ENCODE data around the gene PARVA. TPM values are rescaled to one million over a fixed set of nuclear protein-coding genes. Genes with fewer than 3 reads are reported as not detected.

PARVA gene
- total RNA-seq, 2 experiments from 2014 or later: 0.08 to 0.98 TPM

DNA sequence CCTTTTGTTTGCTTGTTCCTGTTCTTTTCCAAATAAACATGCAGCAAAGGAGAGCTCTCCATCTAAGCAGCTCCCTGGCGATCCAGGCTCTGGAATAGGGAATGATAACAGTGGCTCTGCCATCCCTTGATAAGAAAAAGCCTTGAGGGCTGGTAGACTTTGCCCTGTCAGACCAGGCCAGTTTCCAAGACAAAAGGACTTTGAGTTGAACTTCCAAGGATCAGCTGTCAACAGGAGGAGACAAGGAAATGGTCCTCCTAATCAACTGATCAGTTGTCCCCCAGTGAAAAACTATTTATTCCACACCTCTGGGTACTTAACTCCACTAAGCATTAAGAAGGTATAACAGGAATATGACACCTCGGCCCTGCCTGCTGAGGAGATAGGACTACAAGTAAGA lies 127.8 kb downstream of the PARVA start:
- no peaks in the 10 kb centered on the region for H3K36me3 ChIP-seq (ENCODE audit: insufficient read depth, low read length)
- no peaks in the 10 kb centered on the region for H3K4me1 ChIP-seq (ENCODE audit: insufficient read depth, low read length)
- DNase-seq (no peak), ATAC-seq (ENCODE audit: poor library complexity) (no peak)
- no peaks in the 10 kb centered on the region for H3K27me3 Mint-ChIP-seq
- no peak overlapping the region for H3K27ac ChIP-seq (ENCODE audit: low read depth in 1 of 2, low read length in 2 of 2)
- H3K4me1 Mint-ChIP-seq (ENCODE audit: low read depth): no peaks in the 10 kb centered on the region
- POLR2A ChIA-PET: no interaction called here
- H3K27ac Mint-ChIP-seq: no peak overlapping the region
- TF ChIP-seq, protein P1, sequence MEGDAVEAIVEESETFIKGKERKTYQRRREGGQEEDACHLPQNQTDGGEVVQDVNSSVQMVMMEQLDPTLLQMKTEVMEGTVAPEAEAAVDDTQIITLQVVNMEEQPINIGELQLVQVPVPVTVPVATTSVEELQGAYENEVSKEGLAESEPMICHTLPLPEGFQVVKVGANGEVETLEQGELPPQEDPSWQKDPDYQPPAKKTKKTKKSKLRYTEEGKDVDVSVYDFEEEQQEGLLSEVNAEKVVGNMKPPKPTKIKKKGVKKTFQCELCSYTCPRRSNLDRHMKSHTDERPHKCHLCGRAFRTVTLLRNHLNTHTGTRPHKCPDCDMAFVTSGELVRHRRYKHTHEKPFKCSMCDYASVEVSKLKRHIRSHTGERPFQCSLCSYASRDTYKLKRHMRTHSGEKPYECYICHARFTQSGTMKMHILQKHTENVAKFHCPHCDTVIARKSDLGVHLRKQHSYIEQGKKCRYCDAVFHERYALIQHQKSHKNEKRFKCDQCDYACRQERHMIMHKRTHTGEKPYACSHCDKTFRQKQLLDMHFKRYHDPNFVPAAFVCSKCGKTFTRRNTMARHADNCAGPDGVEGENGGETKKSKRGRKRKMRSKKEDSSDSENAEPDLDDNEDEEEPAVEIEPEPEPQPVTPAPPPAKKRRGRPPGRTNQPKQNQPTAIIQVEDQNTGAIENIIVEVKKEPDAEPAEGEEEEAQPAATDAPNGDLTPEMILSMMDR (IDR thresholded peaks at IDR 0.05): no peak
- no peaks in the 10 kb centered on the region for H3K9me3 ChIP-seq (ENCODE audit: control insufficient read depth in 1 of 2, insufficient read depth in 1 of 2, low read length in 2 of 2)
- no peak overlapping the region for H3K4me3 ChIP-seq (ENCODE audit: low read length)
- H3K4me3 Mint-ChIP-seq: no peak overlapping the region
- no peaks in the 10 kb centered on the region for H3K36me3 Mint-ChIP-seq (ENCODE audit: low read depth)
- CTCF ChIA-PET: no interaction called here
- no peaks in the 10 kb centered on the region for H3K27me3 ChIP-seq (ENCODE audit: control insufficient read depth in 1 of 2, insufficient read depth in 2 of 2, low read length in 2 of 2)
- H3K9me3 Mint-ChIP-seq: no peaks in the 10 kb centered on the region
- intact Hi-C loops (cut with DNase I, micrococcal nuclease): no loop called here

DNA sequence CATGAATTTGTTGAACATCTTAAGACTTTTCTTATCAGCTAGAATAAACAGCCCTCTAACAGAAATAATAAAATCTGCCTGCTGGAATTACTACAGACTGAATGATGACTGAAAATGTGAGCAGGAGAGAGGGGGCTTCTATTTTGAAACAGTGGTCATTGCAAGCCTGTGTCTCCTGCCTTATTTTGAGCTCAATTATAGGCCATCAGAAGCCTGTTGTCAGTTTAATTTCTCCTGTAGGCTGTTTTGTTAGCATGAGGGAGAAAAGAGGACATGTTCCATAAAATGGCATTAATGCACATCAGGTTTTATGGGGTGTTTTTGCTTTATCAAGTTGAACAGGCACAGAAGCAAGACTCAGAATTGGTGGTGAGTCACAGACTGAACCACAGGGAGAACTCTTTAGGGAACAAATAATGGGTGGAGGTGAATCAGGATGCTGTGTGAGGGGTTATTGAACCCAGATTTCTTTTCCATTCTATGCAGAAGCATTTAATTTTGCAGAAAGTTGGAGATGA lies 129.1 kb downstream of the PARVA start:
- Histone ChIP-seq H3K27me3 (ENCODE audit: control insufficient read depth in 1 of 2, insufficient read depth in 2 of 2, low read length in 2 of 2) (no peaks in the 10 kb centered on the region), H3K9me3 (ENCODE audit: control insufficient read depth in 1 of 2, insufficient read depth in 1 of 2, low read length in 2 of 2) (no peaks in the 10 kb centered on the region), H3K36me3 (ENCODE audit: insufficient read depth, low read length) (no peaks in the 10 kb centered on the region), H3K4me1 (ENCODE audit: insufficient read depth, low read length) (no peaks in the 10 kb centered on the region), H3K4me3 (ENCODE audit: low read length) (no peak overlapping the region), H3K27ac (ENCODE audit: low read depth in 1 of 2, low read length in 2 of 2) (no peak overlapping the region)
- ChIA-PET CTCF (no interaction called here), POLR2A (no interaction called here)
- H3K4me1 Mint-ChIP-seq (ENCODE audit: low read depth): no peaks in the 10 kb centered on the region
- H3K27ac Mint-ChIP-seq: no peak overlapping the region
- no peaks in the 10 kb centered on the region for H3K9me3 Mint-ChIP-seq
- no peaks in the 10 kb centered on the region for H3K27me3 Mint-ChIP-seq
- ATAC-seq (ENCODE audit: poor library complexity) (no peak), DNase-seq (no peak)
- intact Hi-C loops (cut with DNase I, micrococcal nuclease): no loop called here
- TF ChIP-seq, protein P1 (IDR thresholded peaks at IDR 0.05): no peak
- no peak overlapping the region for H3K4me3 Mint-ChIP-seq
- no peaks in the 10 kb centered on the region for H3K36me3 Mint-ChIP-seq (ENCODE audit: low read depth)

DNA sequence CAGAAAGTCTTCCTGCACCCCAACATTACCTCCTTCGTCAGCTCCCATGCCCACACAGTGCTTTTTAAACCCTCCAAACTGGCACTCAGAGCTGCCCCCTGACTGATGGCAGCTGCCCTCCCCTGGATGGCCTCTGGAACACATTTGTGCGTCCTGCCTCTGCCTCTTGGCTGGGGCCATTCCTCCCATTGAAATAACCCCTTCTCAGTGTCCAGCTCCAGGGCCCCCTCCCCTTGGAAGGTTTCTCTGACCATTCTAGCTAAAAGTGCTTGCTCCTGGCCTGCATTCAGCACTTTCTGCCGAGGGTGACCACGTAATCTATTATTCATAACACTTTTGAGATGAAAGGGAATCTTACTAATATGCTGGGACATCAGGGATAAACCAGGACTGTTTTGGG lies 130.0 kb downstream of the PARVA start:
- no peak overlapping the region for H3K27ac Mint-ChIP-seq
- H3K9me3 Mint-ChIP-seq: no peaks in the 10 kb centered on the region
- H3K9me3 ChIP-seq (ENCODE audit: control insufficient read depth in 1 of 2, insufficient read depth in 1 of 2, low read length in 2 of 2): no peaks in the 10 kb centered on the region
- H3K27me3 ChIP-seq (ENCODE audit: control insufficient read depth in 1 of 2, insufficient read depth in 2 of 2, low read length in 2 of 2): no peaks in the 10 kb centered on the region
- H3K27ac ChIP-seq (ENCODE audit: low read depth in 1 of 2, low read length in 2 of 2): no peak overlapping the region
- POLR2A ChIA-PET: no interaction called here
- CTCF ChIA-PET: no interaction called here
- no peaks in the 10 kb centered on the region for H3K4me1 Mint-ChIP-seq (ENCODE audit: low read depth)
- H3K4me1 ChIP-seq (ENCODE audit: insufficient read depth, low read length): no peaks in the 10 kb centered on the region
- H3K27me3 Mint-ChIP-seq: no peaks in the 10 kb centered on the region
- no peaks in the 10 kb centered on the region for H3K36me3 Mint-ChIP-seq (ENCODE audit: low read depth)
- no peak for DNase-seq
- no peak for ATAC-seq (ENCODE audit: poor library complexity)
- intact Hi-C loops (cut with DNase I, micrococcal nuclease): no loop called here
- no peak overlapping the region for H3K4me3 Mint-ChIP-seq
- H3K4me3 ChIP-seq (ENCODE audit: low read length): no peak overlapping the region
- TF ChIP-seq, protein P1 (IDR thresholded peaks at IDR 0.05): no peak
- H3K36me3 ChIP-seq (ENCODE audit: insufficient read depth, low read length): no peaks in the 10 kb centered on the region

Measured in CD4-positive, alpha-beta T cell (primary cell).